GM19463 (cell line): Measurements from ENCODE around the gene STX8.

Experiments used
- ATAC-seq: cut with Tn5 transposase; IDR thresholded peaks from one replicate; pipeline ENCODE4 v1.9.1; 2021; ENCODE audit warnings: mild to moderate bottlenecking, moderate library complexity; ENCODE audit not compliant: unreplicated experiment

The STX8 gene

DNA sequence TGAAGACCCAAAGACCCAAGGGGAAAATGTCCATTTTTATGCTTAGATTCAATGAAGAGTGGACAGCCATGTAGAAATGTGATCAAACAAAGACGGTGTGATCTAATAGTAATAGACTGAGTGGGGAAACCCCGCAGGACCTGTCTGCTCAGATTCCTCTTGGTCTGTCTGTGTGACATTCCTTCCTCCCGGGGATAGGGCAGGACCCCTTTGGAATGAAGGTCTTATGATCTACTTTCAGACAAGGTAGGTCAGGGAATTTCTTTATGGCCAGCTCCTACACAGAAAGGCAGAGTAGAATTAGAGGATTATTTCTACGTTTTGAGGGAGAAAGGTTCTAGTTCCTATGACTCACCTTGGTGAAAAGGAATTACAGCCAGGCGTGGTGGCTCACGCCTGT is 267.6 kb downstream of the STX8 start:
- ATAC-seq, result no peak

DNA sequence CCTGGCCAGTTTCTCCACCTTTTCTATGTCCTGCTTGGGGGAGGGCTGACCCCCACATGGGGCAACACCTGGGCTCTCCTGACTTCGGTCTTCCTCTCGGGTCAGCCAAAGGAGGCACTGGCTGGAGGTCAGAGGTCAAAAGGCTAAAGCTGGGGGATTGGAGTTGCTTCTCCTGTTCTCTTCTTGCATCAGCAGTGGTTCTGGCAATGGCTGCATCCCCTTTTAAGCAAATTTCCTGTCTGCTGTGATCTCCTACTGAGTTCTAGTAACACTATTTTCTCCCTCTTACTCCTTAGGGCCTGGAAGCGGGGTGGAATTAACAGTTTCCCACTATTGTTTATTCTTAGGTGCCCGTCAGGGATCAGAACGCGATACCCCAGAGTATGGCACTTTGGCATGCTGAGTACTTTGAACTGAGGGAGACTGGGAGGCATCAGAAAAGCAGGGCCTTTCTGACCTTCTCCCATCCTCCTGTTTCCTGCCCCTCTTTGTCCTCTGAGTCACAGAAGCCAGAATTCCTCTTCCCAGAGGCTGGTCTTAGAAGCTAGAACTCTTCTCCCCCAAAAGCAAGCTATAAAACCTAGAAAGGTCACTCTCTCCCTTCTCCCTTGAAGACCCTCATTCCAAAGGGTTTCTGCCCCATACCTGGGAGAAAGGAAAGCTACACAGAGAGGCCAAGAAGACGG is 268.2 kb downstream of the STX8 start:
- no peak for ATAC-seq

DNA sequence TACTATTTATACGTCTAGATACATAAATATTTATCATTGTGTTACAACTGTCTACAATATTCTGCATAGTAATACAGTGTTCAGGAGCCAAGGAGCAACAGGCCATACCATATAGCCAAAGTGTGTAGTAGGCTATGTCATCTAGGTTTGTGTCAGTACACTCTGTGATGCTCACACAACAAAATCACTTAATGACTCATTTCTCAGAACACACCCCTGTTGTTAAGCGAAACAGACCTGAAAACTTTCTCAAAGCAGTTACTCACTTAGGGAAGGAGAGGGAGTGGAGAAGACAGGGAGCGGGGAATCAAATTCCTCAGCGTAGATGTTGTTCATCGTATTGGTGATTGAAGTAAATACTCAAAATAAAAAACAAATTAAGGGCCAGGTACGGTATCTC is 269.5 kb downstream of the STX8 start:
- no peak for ATAC-seq

DNA sequence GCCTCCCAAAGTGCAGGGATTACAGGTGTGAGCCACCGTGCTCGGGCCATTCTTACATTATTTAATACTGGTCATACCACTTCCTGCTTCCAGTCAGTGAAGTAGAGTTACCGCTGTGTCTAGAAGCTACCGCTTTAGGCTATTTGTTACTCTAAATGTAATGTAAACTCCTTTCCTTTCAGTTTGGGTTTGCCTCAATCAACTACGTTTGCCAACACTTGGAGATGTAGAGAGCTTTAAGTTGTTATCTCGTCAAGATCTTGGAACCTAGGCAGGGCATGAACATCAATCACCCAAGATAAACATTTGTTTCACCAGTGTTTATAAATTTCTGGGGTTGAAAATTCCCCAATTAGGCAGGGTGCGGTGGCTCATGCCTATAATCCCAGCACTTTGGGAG is 275.9 kb downstream of the STX8 start:
- no peak for ATAC-seq

DNA sequence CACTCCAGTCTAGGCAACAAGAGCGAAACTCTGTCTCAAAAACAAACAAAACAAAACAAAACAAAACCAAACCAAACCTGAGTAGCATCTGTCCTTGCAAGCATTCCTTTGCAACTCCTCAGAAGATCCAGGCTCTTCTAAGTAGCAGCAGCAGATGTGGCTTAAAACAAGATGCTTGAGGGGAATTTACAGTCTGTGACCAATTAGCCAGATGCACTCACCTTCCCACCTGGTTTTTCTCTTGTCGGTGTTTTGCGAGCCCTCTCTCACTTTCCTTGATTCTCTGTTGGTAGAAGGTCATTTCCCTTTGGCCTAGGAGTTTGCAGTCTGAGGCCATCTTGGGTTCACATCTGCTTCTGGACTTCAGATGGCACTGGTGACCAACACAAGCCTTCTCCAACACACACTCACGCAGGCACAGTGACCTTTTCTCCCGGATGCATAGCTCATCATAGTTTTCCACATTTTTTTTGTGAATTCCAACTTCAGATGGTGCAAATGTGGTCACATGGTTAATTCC is 276.8 kb downstream of the STX8 start:
- ATAC-seq, result no peak

DNA sequence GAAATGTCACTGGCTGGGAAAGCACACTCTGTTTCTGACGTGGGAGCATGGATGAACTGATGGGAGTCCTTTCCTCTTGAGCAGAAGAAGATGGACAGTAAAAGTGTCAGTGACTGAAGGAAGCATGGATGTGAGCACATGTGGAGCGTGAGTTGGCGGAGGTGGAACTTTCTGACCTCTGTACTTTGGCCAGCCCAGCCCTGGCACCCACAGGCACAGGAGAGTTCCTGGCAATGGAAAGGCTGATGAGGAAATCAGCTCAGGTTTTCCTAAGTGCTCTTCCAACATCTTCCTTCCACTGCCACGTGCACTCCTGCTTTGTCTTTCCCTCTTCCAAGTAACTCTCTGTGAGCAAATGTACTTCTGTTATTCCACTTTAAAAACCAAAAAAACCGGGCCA is 277.5 kb downstream of the STX8 start:
- no peak for ATAC-seq

DNA sequence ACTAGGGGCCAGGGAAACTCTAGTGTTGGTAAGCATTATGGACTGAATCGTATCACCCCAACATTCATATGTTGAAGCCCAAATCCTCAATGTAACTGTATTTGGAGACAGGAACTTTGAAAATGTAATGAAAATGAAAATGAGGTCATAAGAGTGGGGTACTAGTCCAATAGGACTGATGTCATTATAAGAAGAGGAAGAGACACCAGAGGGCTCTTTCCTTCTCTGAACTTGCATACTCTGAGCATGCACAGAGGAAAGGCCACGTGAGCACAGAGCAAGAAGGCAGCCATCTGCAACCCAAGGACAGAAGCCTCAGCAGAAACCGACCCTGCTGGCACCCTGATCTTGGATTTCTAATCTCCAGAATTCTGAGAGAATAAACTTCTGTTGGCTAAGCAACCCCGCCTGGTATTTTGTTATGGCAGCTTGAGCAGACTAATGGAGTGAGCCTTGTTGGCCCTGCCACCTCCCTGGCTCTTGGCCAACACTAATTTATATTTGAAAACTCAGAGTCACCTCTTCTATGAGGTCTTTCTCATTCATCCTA is 280.9 kb downstream of the STX8 start:
- ATAC-seq, result no peak

DNA sequence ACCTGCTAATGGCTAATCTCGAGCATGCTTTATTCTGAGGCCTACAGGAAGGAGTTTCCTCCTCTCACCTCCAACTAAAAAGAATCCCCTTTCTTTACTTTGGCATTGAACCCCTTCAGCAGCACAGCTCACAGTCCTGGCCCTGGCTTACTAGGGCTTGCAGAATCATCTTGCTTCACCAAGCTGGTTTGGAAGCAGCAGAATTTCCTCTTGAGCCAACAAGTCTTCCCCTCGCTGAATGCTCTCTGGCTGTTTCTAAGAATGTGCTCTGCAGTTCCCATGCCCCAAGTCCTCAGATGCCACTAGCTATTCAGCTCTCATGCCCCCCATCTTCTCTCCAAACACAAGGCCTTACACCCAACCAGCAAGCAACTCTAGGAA is 283.1 kb downstream of the STX8 start:
- no peak for ATAC-seq

DNA sequence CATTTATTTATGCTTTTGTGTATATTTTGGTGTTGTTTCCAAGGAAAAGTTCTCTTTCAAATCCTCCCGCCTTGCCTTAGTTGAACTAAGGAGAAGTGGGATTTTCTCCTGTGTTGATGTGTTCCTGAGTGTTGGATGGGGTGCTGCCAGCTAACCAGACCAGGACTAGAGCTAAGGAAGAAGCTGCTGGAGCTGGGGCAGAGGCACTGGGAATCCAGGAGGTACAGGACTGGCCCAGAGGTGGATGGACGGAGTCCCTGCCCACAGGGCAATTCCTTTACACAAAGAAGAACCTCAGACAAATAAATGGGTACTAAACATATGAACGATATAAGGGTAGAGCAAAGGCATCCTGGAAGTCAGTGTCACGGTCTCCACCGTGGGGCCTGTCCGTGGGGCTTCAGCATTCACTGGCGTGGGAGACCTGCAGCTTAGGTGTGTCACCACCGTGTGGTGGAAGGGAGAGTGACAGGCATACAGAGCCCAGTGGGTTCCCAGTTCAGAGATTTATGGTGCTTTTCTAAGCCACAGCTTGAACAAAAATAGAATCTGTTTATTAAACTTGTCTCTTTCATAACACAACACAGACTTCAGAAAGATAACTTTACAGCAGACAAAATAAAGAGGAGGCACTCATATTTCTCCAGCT is 283.6 kb downstream of the STX8 start:
- no peak for ATAC-seq

DNA sequence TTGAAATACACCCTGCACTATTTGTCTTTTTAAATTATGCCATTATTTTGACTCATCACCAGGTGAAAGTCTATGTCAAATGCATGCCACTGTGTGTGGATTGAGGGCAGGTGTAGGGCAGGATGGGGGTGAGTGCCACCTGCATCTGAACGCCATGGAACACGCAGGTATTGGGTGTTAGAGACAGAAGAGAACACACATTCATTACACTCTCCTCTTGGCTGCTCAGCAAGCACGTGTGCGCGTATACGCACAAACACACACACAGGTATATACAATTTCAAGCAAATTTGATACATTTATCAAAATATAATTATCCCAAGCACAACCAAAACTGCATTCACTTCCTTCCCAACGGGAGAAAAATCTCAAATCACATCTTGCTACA is 285.4 kb downstream of the STX8 start:
- no peak for ATAC-seq

DNA sequence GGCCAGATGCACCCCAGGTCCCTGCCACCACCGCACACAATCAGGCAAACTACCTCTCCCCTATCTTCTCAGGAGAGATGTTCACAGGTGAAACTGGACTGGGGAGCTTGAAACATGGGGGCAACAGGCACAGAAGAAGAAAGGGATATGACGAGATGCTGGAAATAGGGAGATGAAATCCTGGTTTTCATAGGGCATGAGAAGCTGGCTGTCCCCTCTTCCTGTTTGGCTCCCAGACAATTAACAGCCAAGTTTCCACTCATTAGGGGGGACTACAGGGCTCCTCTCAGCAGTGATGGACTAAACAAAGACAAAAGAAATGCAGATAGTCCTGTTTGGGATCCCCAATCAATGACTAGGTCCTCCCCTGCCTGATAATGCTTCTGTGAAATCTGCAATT is 288.3 kb downstream of the STX8 start:
- no peak for ATAC-seq

DNA sequence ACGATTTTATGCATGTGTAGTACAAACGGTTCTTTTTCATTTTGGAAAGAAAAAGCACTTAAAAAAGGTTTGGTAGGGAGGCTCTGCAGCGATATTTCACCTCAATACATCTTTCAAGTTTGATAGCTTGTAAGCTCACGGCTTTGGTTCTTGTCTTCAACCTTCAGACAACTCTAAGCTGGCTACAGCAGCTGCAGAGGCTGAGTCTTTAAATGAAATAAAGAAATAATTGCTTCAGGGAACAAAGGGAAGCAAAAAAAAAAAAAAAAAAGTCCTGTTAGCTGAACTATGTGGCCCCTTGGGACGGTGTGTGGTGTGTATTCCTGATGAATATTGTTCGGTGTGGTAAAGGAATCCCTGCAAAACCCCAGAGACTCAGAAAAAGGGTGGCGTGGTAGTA is 289.2 kb downstream of the STX8 start:
- ATAC-seq, result no peak

DNA sequence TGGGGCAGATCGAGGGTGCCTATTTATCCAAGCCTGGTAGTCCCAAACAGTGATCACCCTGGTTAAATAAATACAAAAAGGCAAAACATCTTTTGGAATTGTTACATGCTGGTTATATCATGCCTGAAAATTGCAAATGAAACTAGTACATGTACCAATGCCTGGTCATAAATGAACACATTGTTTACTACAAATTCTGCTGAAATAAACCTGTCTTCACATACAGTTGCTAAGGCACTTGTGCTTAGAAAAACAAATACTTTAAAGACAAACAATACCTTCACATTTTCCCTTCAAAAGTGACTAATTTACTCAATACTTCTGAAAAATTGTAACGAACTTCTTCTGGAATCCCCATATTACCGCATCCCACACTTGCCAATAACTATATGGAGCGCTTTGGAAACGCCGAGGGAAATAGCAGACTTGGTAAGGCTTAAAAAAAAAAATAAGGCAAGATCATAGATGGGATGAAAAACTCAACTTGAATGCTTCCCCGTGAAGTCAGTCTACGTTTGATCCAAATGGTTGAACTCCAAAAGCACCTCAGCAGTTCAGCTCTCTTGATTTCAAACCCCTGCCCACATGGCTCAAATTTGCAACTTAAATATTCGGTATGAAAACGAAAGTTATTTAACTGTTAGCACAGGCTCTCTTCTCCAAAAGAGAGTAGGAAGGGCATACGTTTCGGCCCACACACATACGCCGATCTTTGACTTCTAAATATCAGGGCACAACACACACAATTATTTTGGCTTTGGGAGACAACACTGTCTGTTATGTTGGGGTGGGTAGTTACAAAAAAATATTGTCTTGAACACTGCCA is 289.8 kb downstream of the STX8 start:
- ATAC-seq, result no peak

DNA sequence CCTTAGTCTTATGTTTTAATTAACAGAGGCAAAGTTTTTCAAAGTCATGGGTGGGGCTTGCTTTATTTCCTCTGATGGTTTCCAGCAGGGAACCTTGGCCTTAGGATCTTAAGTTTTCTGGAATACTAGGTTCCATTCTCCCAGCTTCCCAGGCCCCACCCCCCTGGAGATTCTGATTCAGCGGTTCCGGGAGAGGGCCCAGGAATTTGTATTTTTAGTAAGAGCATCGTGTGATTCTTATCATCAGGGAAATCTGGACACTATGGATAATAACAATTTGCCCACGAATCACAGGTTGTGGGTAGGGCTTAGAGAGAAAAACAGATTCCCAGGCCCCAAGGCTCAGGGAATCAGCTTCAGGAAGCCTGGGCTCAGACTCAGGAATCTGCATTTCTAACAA is 290.7 kb downstream of the STX8 start:
- ATAC-seq, result no peak

DNA sequence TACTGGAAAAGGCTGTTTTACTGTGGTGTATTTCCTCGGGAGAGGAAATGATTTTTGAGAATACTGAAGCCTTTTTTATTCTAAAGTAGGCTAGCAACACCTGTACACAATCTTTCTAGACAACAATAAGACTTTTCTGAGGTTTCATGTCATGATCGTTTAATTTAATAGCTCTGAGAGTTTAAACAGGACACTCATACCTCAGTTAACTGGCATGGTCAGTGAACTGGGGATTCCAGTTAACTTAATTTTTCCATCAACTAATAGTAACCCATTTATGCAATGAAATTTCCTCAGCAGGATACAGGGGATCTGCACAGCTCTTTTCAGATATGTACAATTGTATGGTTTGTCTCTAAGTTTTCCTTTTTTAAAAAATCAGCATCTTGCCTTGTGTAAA is 291.7 kb downstream of the STX8 start:
- no peak for ATAC-seq

DNA sequence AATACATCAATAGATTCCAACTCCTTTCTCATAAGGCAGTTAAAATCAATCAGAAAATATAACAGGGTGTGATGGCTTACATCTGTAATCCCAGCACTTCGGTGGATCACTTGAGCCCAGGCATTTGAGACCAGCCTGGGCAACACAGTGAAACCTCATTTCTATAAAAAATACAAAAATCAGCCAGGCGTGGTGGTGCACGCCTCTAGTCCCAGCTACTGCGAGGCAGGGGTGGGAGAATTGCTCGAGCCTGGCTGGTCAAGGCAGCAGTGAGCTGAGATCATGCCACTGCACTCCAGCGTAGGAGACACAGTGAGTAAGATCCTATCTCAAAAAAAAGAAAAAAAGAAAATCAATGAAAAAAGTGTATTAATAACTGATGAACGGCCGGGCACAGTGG is 295.7 kb downstream of the STX8 start:
- no peak for ATAC-seq

DNA sequence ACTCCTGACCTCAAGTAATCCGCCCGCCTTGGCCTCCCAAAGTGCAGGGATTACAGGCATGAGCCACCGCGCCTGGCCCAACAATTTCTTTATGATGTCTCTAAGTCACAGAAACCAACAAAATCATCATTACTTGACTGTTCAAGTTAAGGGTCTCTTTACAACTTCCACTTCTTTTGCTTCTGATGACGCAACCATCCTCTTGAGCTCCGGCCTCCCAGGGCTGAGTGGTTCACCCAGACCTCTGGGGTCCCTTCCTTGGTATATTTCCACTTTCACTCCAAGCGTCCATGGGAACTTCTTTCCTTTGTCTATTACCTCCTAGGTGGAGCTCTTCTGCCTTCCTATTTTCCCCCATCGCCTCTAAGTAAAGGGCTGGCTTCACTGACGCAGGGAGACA is 300.6 kb downstream of the STX8 start:
- no peak for ATAC-seq

DNA sequence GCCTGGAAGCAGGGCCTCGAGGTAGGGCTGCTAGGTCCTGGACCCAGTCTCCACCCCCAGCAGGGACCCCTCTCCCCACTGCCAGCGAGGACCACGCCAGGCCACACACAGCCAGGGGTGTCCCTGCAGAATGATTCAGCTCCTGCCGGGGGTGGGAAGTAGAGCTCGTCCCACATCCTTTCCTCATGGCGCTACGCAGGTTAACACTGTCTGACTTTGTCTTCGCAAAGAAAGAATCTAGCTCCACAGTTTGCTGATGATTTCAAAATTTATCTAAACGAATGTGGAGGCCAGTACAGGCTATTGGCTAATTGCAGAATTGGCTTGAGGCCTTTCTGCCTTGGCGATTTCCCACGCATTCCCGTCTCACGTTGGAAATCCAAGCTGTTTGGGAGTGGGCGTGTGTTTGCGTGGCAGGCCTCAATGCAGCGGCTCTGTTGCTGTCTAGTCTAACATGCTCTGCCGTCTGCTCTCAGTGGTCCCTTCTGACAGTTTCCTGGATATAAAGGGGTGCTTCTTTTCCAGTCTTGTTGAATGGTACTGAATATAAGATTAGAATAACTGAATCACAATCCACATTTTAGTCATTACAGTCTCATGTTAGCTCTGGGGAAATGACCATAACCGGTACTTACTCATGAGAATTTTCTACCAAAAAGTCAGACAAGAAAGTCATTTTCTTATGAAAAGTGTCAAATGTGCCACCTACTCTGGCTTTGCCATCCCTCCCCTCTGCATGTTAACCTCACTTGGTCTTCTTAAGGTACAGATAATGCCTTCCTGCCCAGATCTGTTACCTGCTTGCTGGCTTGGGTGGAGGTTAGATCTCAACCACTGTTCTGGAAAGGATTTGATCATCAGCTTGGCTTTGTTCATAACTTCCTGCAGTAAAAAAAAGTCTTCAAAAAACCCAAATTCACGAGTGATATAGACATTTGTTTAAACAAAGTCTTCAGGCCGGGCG is 301.9 kb downstream of the STX8 start:
- no peak for ATAC-seq

DNA sequence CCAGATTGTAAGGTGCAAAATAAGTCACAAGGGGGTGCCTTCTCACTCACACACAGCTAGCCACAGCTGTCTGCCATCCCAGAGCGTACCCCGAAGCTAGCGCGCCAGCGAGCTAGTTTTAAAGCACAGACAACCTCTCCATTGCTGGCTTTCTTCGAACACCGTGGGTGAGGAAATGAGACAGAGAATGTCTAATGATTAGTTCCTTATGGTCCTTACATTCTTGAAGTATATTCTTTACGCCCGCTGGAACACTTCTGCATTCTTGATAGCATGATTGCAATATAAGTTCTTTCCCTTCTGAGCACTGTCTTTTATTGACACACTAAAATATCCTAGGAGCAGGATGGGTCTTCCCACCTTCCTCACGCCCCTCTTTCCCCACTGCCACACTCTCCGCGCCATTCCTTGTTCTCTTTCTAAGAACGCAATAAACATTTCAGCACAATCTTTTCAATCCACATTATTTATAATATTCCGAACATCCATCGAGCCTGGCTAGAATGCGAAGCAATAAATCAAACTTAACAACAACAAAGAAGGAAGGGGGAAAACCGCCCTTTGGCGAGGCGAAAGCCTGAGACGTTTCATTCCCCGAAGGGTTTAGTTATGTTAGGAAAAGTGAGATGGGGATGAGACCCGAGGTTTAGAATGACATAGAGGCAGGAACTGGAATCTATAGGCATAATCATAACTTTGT is 303.0 kb downstream of the STX8 start:
- ATAC-seq, result no peak

DNA sequence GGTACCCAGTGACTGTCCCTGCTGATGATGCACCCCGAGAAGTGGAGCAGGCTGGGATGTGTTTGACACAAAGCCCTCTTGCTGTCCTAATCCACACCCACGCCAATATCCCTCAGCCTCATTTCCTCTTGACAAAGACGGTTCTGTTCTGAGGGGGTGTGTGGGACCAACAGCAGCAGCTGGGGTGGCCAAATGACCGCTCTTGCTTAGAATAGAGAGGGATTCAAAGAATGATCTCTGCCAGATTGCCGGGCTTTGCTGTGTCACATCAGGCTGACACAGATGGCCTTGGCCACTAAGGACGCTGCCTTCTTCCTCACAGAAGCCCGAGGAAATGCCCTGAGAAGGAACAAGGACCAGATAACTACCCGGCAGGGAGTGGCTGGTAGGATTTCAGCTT is 303.6 kb downstream of the STX8 start:
- no peak for ATAC-seq
